ENCODE results near the gene DMD. TPM values are rescaled to one million over a fixed set of nuclear protein-coding genes. Genes with fewer than 3 reads are reported as not detected.
A peak's percentile ranks its signal among the peaks of the same experiment; 100 is the strongest.

Gene DMD
- total RNA-seq, 1 experiment from 2014 or later, result 2.2 TPM

GRCh38 chrX:31213941-31214340, 1997.4 kb downstream of the DMD start:
- ATAC-seq (no peak), DNase-seq (ENCODE audit: low read depth, low spot score) (no peak)
- POLR2A ChIA-PET, result no interaction called here
- BruUV-seq (replicated peaks), result no TSS peak
- no peaks in the 10 kb centered on the region for H3K27me3 ChIP-seq (ENCODE audit: control insufficient read depth, insufficient read depth, low read length)
- H3K36me3 ChIP-seq (ENCODE audit: control insufficient read depth, insufficient read depth, low read length), result no peaks in the 10 kb centered on the region
- intact Hi-C loops (cut with micrococcal nuclease; ENCODE audit: unreplicated experiment), result loop anchor here (10.0 kb wide), 1 partner anchor 179 kb away; no protein-coding TSS in a partner anchor
- CTCF ChIA-PET, result interaction anchor here (1.0 kb wide), 1 partner anchor 79 kb away, joined by 5 read pairs; no protein-coding TSS in a partner anchor
- TF ChIP-seq REST (IDR thresholded peaks at IDR 0.05; ENCODE audit: insufficient read depth in 1 of 2, low read depth in 2 of 2, low read length in 1 of 2) (no peak), CTCF (IDR thresholded peaks at IDR 0.05) (peak; percentile 45)
- H3K27ac ChIP-seq (ENCODE audit: low read length), result no peak overlapping the region
- no peaks in the 10 kb centered on the region for H3K9me3 ChIP-seq (ENCODE audit: control insufficient read depth, insufficient read depth, low read depth, low read length)
- in situ Hi-C loops (cut with HindIII; ENCODE audit: low pct_unique_long_range_greater_than_20kb, low sequenced_read_pairs), result no loop called here
- H3K4me3 ChIP-seq (ENCODE audit: low read depth in 2 of 2, low read length in 2 of 2), result no peak overlapping the region
- H3K4me1 ChIP-seq (ENCODE audit: control insufficient read depth, insufficient read depth, low read length), result no peaks in the 10 kb centered on the region

- H3K9me3 ChIP-seq (ENCODE audit: control insufficient read depth, insufficient read depth, low read depth, low read length), result no peaks in the 10 kb centered on the region
- DNase-seq (ENCODE audit: low read depth, low spot score), result no peak
- H3K4me1 ChIP-seq (ENCODE audit: control insufficient read depth, insufficient read depth, low read length), result no peaks in the 10 kb centered on the region
- H3K36me3 ChIP-seq (ENCODE audit: control insufficient read depth, insufficient read depth, low read length), result no peaks in the 10 kb centered on the region
- TF ChIP-seq CTCF (IDR thresholded peaks at IDR 0.05) (no peak), POLR2AphosphoS5 (IDR thresholded peaks at IDR 0.05; ENCODE audit: low read depth, low read length) (no peak), REST (IDR thresholded peaks at IDR 0.05; ENCODE audit: insufficient read depth in 1 of 2, low read depth in 2 of 2, low read length in 1 of 2) (no peak), SIN3A (IDR thresholded peaks at IDR 0.05; ENCODE audit: borderline replicate concordance, insufficient read depth, low read depth, low read length) (no peak), TCF7L2 (IDR thresholded peaks at IDR 0.05; ENCODE audit: low read depth, low read length) (no peak)
- POLR2A ChIA-PET, result no interaction called here
- BruUV-seq (replicated peaks), result no TSS peak
- no peak for ATAC-seq
- CTCF ChIA-PET, result interaction anchor here (1.0 kb wide), 1 partner anchor 80 kb away, joined by 5 read pairs; no protein-coding TSS in a partner anchor
- in situ Hi-C loops (cut with HindIII; ENCODE audit: low pct_unique_long_range_greater_than_20kb, low sequenced_read_pairs), result no loop called here
- no peak overlapping the region for H3K27ac ChIP-seq (ENCODE audit: low read length)
- intact Hi-C loops (cut with micrococcal nuclease; ENCODE audit: unreplicated experiment), result loop anchor here (10.0 kb wide), 1 partner anchor 178 kb away; no protein-coding TSS in a partner anchor
- H3K27me3 ChIP-seq (ENCODE audit: control insufficient read depth, insufficient read depth, low read length), result no peaks in the 10 kb centered on the region
- no peak overlapping the region for H3K4me3 ChIP-seq (ENCODE audit: low read depth in 2 of 2, low read length in 2 of 2)
These were observed 1998.2 kb downstream of the DMD start for GRCh38 chrX:31212856-31213748.

All from Panc1 (cell line).